H9 (cell line): ENCODE data around the gene ZNF134. TPM values are rescaled to one million over a fixed set of nuclear protein-coding genes. Genes with fewer than 3 reads are reported as not detected.

Experiments
- DNase-seq: peaks from one replicate; pipeline ENCODE4 v3.0.0-alpha.2; 2017
- H2AFZ ChIP-seq: one replicate; pipeline ENCODE4 v1.6.1; 2013; ENCODE audit warnings: mild to moderate bottlenecking, low read length, control low read depth, moderate library complexity
- H2AK5ac ChIP-seq: 2 replicates; pipeline ENCODE4 v1.6.1; 2013; ENCODE audit warnings: low read length, control low read depth, mixed read lengths; ENCODE audit not compliant: insufficient read length
- H2BK120ac ChIP-seq: one replicate; pipeline ENCODE4 v1.6.1; 2013; ENCODE audit warnings: low read depth, mild to moderate bottlenecking, low read length, control low read depth, inconsistent platforms; ENCODE audit not compliant: poor library complexity, severe bottlenecking
- H2BK12ac ChIP-seq: 2 replicates; pipeline ENCODE4 v1.6.1; 2013; ENCODE audit warnings: low read length, control low read depth, mixed read lengths, low read depth; ENCODE audit not compliant: insufficient read length
- H2BK15ac ChIP-seq: 2 replicates; pipeline ENCODE4 v1.6.1; 2013; ENCODE audit warnings: low read depth, low read length, control low read depth
- H2BK20ac ChIP-seq: one replicate; pipeline ENCODE4 v1.6.1; 2013; ENCODE audit warnings: low read depth, mild to moderate bottlenecking, low read length, control low read depth, inconsistent platforms; ENCODE audit not compliant: poor library complexity, severe bottlenecking
- H2BK5ac ChIP-seq: 2 replicates; pipeline ENCODE4 v1.6.1; 2013; ENCODE audit warnings: low read length, control low read depth, mixed read lengths; ENCODE audit not compliant: insufficient read length
- H3K14ac ChIP-seq: 2 replicates; pipeline ENCODE4 v1.6.1; 2013; ENCODE audit warnings: low read length, control low read depth; ENCODE audit not compliant: insufficient read depth
- H3K18ac ChIP-seq: 2 replicates; pipeline ENCODE4 v1.6.1; 2013; ENCODE audit warnings: low read depth, mild to moderate bottlenecking, mixed read lengths, low read length, control low read depth; ENCODE audit not compliant: insufficient read length
- H3K23ac ChIP-seq: 2 replicates; pipeline ENCODE4 v1.6.1; 2013; ENCODE audit warnings: low read length, control low read depth, mixed read lengths, low read depth; ENCODE audit not compliant: insufficient read length
- H3K23me2 ChIP-seq: 2 replicates; pipeline ENCODE4 v1.6.1; 2013; ENCODE audit warnings: low read depth, mild to moderate bottlenecking, mixed read lengths, low read length, control low read depth; ENCODE audit not compliant: insufficient read length, poor library complexity, severe bottlenecking
- H3K27ac ChIP-seq: 2 replicates; pipeline ENCODE4 v1.5.1; 2013; ENCODE audit warnings: low read length, control low read depth, mixed read lengths, low read depth; ENCODE audit not compliant: insufficient read length
- H3K27me3 ChIP-seq: 2 replicates; pipeline ENCODE4 v1.6.1; 2013; ENCODE audit warnings: low read length, control low read depth, inconsistent platforms; ENCODE audit not compliant: insufficient read depth
- H3K4ac ChIP-seq: 2 replicates; pipeline ENCODE4 v1.6.1; 2013; ENCODE audit warnings: low read depth, mild to moderate bottlenecking, control low read depth, inconsistent platforms, low read length, moderate library complexity
- H3K4me1 ChIP-seq: 2 replicates; pipeline ENCODE4 v1.6.1; 2013; ENCODE audit warnings: low read length, control low read depth, inconsistent platforms; ENCODE audit not compliant: insufficient read depth
- H3K4me2 ChIP-seq: 2 replicates; pipeline ENCODE4 v1.6.1; 2013; ENCODE audit warnings: low read length, control low read depth, mixed read lengths; ENCODE audit not compliant: insufficient read length, insufficient read depth
- H3K56ac ChIP-seq: 2 replicates; pipeline ENCODE4 v1.6.1; 2013; ENCODE audit warnings: low read depth, mild to moderate bottlenecking, mixed read lengths, low read length, control low read depth; ENCODE audit not compliant: insufficient read length
- H3K79me1 ChIP-seq: 2 replicates; pipeline ENCODE4 v1.6.1; 2013; ENCODE audit warnings: low read depth, mild to moderate bottlenecking, moderate library complexity, low read length, control low read depth, inconsistent platforms; ENCODE audit not compliant: insufficient read depth, poor library complexity, severe bottlenecking
- H3K79me2 ChIP-seq: 2 replicates; pipeline ENCODE4 v1.6.1; 2013; ENCODE audit warnings: low read length, control low read depth, inconsistent platforms; ENCODE audit not compliant: insufficient read depth
- H3K9ac ChIP-seq: 2 replicates; pipeline ENCODE4 v1.6.1; 2013; ENCODE audit warnings: low read length, control low read depth, mixed read lengths; ENCODE audit not compliant: insufficient read length; ENCODE audit errors: extremely low read depth
- H3K9me3 ChIP-seq: one replicate; pipeline ENCODE4 v1.6.1; 2013; ENCODE audit warnings: low read depth, low read length, inconsistent platforms; ENCODE audit not compliant: control insufficient read depth
- H3T11ph ChIP-seq: one replicate; pipeline ENCODE4 v1.6.1; 2013; ENCODE audit warnings: mild to moderate bottlenecking, low read length, control low read depth, inconsistent platforms
- H4K20me1 ChIP-seq: one replicate; pipeline ENCODE4 v1.6.1; 2013; ENCODE audit not compliant: control insufficient read depth, insufficient read length, insufficient read depth
- H4K5ac ChIP-seq: 2 replicates; pipeline ENCODE4 v1.6.1; 2013; ENCODE audit warnings: low read depth, mild to moderate bottlenecking, mixed read lengths, low read length, control low read depth; ENCODE audit not compliant: insufficient read length
- H4K8ac ChIP-seq: replicated peaks from 2 replicates; pipeline ENCODE4 v1.6.1; 2013; ENCODE audit warnings: low read length, control low read depth, mixed read lengths, low read depth; ENCODE audit not compliant: insufficient read length
- H4K91ac ChIP-seq: 2 replicates; pipeline ENCODE4 v1.6.1; 2013; ENCODE audit warnings: low read depth, mild to moderate bottlenecking, moderate library complexity, mixed read lengths, low read length, control low read depth; ENCODE audit not compliant: insufficient read length
- H3K27ac Mint-ChIP-seq, 3 experiments: 2 replicates in 2 of 3; 3 replicates in 1 of 3; pipeline ENCODE4 v1.8.0; 2020 to 2021; ENCODE audit warnings: mixed read lengths in 3 of 3, mild to moderate bottlenecking in 1 of 3, moderate library complexity in 1 of 3
- H3K27me3 Mint-ChIP-seq: 2 replicates; pipeline ENCODE4 v1.8.0; 2021; ENCODE audit warnings: low read depth, mild to moderate bottlenecking, moderate library complexity, mixed read lengths
- H3K36me3 Mint-ChIP-seq, 3 experiments: 2 replicates in 2 of 3; 3 replicates in 1 of 3; pipeline ENCODE4 v1.8.0; 2020 to 2021; ENCODE audit warnings: low read depth in 3 of 3, mixed read lengths in 3 of 3; ENCODE audit not compliant: insufficient read depth in 1 of 3
- H3K4me1 Mint-ChIP-seq, 2 experiments: 2 replicates each; pipeline ENCODE4 v1.8.0; 2020; ENCODE audit warnings: mixed read lengths in 2 of 2
- H3K4me3 Mint-ChIP-seq, 2 experiments: 2 replicates in 1 of 2; 3 replicates in 1 of 2; pipeline ENCODE4 v1.8.0; 2020 to 2021; ENCODE audit warnings: mild to moderate bottlenecking in 2 of 2, mixed read lengths in 2 of 2, moderate library complexity in 1 of 2
- H3K9me3 Mint-ChIP-seq, 2 experiments: 2 replicates in 1 of 2; 3 replicates in 1 of 2; pipeline ENCODE4 v1.8.0; 2020; ENCODE audit warnings: mild to moderate bottlenecking in 2 of 2, mixed read lengths in 2 of 2, moderate library complexity in 1 of 2
- CTCF ChIP-seq: fragments of 200-600 bp; sonication (generic); conservative IDR thresholded peaks from 3 replicates; pipeline ENCODE4 v1.8.0; 2021; ENCODE audit warnings: antibody characterized with exemption, mild to moderate bottlenecking
- WGBS: extraction: QIAGEN DNeasy Blood & Tissue Kit; methylation state at CpG from one replicate; pipeline ENCODE4 v1.1.7; 2013; ENCODE audit warnings: missing lambda C conversion rate, low lambda C conversion rate, mixed read lengths; ENCODE audit not compliant: insufficient read length; ENCODE audit errors: extremely low coverage; 5-methylcytosine and 5-hydroxymethylcytosine counted together
- total RNA-seq: library from RNA; stranded (reverse); gene quantifications from 2 replicates; pipeline ENCODE4 v1.2.1, GENCODE V29; 2021

ZNF134 gene
- total RNA-seq, 1 experiment from 2014 or later: 44.1 TPM

- Histone ChIP-seq H4K91ac (no peak overlapping the region), H3K14ac (no peak overlapping the region), H2AK5ac (no peak overlapping the region), H2BK20ac (no peak overlapping the region), H4K8ac (no peak overlapping the region), H3K18ac (no peak overlapping the region), H3K23ac (no peak overlapping the region), H3K27me3 (no peaks in the 10 kb centered on the region), H2BK12ac (no peak overlapping the region), H3K4ac (no peak overlapping the region), H3K27ac (no peak overlapping the region), H4K20me1 (no peaks in the 10 kb centered on the region), H3K4me1 (peaks cover 3% of the 10 kb centered on the region; the same call in 1 of the 2 replicates), H4K5ac (no peak overlapping the region), H3K79me2 (no peaks in the 10 kb centered on the region), H3K79me1 (no peaks in the 10 kb centered on the region), H2BK5ac (no peak overlapping the region), H3K9ac (no peak overlapping the region), H2BK120ac (no peak overlapping the region), H3K4me2 (peak overlapping the region; percentile 81), H3K56ac (no peak overlapping the region), H3T11ph (no peak overlapping the region), H2AFZ (no peak overlapping the region), H2BK15ac (no peak overlapping the region), H3K9me3 (no peaks in the 10 kb centered on the region), H3K23me2 (peaks cover 8% of the 10 kb centered on the region)
- DNase-seq: no peak
- TF ChIP-seq CTCF: no peak
- no CpG with 5 or more reads among the region's 9 CpGs for WGBS
- Mint-ChIP-seq H3K27ac (peak overlapping the region in 1 of 3 experiments; percentile 57; a peak in 1 of 7 replicates), H3K4me1 (peaks cover 12 to 13% of the 10 kb centered on the region in 2 experiments), H3K9me3 (no peaks in the 10 kb centered on the region), H3K4me3 (peak overlapping the region; percentile 72 to 85), H3K27me3 (peaks cover 40% of the 10 kb centered on the region), H3K36me3 (no peaks in the 10 kb centered on the region)
Measured at GRCh38 chr19:57665261-57665806, 51.3 kb downstream of the ZNF134 start.
